Measurements from ENCODE around the gene ZNF260.

- TF ChIP-seq CTCF (IDR thresholded peaks at IDR 0.05 in 4 of 5, conservative IDR thresholded peaks at IDR 0.05 in 1 of 5) (no peak), POLR2A (IDR thresholded peaks at IDR 0.05) (no peak)
These were observed 19.7 kb downstream of the ZNF260 start for GRCh38 chr19:36508325-36508724.

All from gastrocnemius medialis (tissue), 4 donors.